GM18499 (cell line): ENCODE results near the gene NUCB1.
"Not testable (repeated sequence)": the region's sequence is repeated elsewhere in the genome, so short reads cannot be mapped to it uniquely, and the experiment has no call there.

Source experiments
- ATAC-seq: cut with Tn5 transposase; IDR thresholded peaks from one replicate; pipeline ENCODE4 v1.9.1; 2021; ENCODE audit warnings: moderate number of reproducible peaks; ENCODE audit not compliant: insufficient read depth, unreplicated experiment

Gene NUCB1

GRCh38 chr19:48899781-48900476 is at the start of gene NUCB1:
Gene NUCB1 (plus strand): TSS chr19:48900312. CDS start chr19:48900797, 485 bp downstream.
- peak; percentile 59 for ATAC-seq

DNA sequence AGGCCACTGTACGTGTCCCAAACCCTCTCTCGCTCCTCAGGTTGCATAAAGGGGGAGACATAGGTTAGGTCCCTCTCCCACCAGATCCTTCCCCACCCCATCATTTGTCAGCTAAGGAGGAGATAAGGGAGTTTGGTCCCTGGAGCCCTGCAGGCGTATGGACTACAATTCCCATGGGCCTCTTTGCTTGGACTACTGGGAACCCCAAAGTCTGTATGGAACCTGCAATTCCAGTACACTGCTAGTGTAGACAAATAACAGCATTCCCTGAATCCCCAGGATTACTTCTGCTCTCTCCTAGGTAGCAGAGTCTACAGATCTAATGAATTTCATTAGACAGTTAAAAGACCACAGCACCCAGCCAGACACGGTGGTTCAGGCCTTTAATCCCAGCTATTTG is 47.8 kb upstream of the NUCB1 start:
- no peak for ATAC-seq

- no peak for ATAC-seq
These were observed 46.6 kb upstream of the NUCB1 start for GRCh38 chr19:48853483-48853882.

DNA sequence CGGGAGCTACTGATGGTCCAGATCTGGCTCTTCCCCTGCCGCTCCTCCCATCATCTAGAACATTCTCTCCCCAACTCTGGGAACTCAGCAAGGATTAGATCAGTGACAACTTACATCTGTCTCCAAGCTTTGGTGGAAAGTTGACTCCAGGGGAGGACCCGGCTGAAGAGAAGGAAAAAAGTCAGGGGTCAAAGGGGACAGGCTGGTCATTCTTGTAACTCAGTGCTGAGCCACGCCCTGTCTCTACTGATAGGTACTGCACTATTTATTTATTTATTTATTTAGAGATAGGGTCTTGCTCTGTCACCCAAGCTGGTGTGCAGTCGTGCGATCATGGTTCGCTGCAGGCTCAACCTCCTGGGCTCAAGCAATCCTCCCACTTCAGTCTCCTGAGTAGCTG is 46.0 kb upstream of the NUCB1 start:
- no peak for ATAC-seq

GRCh38 chr19:48856921-48857320 is 43.2 kb upstream of the NUCB1 start:
- no peak for ATAC-seq

- ATAC-seq, result no peak
These were observed 41.0 kb upstream of the NUCB1 start for GRCh38 chr19:48858984-48859710.

DNA sequence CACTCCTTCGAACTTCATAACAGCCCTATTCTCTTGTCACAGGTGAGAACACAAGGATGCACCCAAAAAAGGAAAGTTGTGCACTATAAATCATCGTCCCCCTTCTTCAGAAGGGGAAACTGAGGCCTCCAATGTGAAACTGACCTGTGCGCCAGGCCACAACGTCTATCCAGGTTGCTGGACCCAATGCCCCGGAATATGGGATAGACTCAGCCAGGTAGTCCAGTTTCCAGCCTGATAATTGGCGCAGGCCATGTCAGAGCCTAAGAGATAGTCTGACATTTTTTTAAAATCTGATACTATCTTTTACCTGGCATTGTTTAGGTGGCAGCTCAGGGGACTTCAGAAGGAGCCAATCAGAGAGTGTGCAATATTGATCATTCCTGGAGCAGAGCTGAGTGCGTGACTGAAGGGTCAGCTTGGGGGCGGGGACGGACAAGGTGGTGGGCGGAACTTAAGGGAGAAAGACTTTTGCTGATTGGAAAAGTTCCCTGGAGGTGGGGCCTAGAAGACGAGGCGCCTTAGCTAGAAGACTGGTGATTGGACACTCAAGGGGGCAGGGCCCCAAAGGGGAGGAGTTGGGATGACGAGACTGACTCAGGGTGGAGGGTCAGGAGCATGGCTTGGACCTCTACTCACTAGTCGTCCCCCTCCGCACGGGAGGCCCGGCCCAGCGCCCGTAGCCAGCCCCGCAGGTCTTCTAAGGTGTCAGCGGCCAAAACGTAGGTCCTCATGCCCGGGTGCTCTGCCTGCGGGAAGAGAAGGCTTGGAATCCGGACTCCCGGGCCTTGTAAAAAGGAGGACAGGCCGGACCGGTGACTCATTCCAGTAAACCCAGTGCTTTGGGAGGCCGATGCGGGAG is 40.2 kb upstream of the NUCB1 start:
- ATAC-seq, result no peak

DNA sequence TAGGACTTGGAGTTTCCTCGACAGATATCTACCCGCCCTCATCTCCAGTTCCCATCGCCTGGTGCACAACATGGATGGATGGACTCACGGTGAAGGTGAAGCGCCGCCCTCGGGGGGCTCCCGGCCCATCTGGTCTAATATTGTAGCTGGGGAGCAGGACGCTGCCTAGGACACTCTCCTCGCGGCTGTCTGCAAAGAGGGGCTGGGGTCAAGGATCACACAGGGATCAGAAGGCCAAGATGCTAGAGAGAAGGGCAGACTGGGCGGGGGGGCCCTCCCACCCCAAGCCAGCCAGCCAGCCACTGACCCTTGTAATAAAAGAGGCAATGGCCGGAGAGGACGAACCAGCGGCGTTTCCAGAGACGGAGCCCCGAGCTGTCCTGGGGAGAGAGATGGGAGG is 38.8 kb upstream of the NUCB1 start:
- ATAC-seq, result no peak

- ATAC-seq, result no peak
These were observed 37.3 kb upstream of the NUCB1 start for GRCh38 chr19:48862827-48863226.

GRCh38 chr19:48866692-48867091 is 33.4 kb upstream of the NUCB1 start:
- ATAC-seq, result no peak

DNA sequence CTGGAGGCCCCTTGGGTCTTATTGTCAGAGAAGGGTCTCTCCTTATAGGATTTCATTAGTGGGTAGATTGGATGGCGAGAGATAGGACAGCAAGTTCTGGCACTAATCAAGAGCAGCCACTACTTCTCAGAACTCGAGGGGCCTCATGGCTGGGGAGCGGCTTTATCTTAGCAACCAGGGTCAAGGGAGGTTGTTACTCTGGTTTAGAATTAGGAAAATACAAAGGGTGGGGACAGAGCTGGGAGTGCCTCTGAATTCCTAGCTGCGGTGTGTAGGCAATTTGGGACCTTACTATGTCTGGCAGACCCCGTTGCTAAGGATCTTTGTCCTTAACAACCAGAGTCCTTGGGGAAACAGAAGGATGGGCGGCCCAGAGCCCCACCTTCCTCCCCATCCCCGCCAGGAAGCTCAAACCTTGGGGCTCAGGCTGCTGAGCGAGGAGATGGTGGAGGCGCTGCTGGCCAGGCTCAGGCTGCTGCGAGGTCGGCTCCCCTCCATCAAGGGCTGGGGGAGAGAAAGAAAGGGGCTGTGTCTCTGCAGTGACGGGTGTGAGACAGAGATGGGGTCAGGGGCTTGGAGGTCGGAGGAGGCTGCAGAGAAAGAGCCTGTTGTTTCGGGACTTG is 32.9 kb upstream of the NUCB1 start:
- ATAC-seq, result no peak

DNA sequence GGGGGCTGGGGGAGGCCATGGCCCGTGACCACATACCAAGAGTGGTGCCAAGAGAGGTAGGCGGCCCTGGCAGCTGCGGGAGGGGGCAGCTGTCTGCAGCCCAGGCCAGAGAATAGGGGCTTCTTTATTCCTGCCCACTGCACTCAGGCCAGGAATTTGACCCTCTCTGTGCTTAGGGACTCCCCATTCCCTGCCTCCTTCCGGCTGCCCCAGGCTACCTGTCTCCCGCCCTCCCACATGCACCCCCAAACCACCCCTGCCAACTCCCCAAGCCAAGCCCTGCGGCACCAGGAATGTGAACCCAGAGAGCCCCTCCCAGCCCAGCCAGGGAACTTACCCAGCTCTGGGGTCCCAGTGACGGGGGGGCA is 32.4 kb upstream of the NUCB1 start:
- ATAC-seq, result no peak

GRCh38 chr19:48868114-48868886 is 31.8 kb upstream of the NUCB1 start, which contains the start of gene PLEKHA4:
Gene PLEKHA4 (minus strand): TSS chr19:48868617. CDS start chr19:48867620, 997 bp downstream.
- ATAC-seq, result no peak

GRCh38 chr19:48870048-48870447 is 30.1 kb upstream of the NUCB1 start:
- no peak for ATAC-seq

- not testable (repeated sequence) for ATAC-seq
These were observed 28.5 kb upstream of the NUCB1 start for GRCh38 chr19:48871471-48872181.

DNA sequence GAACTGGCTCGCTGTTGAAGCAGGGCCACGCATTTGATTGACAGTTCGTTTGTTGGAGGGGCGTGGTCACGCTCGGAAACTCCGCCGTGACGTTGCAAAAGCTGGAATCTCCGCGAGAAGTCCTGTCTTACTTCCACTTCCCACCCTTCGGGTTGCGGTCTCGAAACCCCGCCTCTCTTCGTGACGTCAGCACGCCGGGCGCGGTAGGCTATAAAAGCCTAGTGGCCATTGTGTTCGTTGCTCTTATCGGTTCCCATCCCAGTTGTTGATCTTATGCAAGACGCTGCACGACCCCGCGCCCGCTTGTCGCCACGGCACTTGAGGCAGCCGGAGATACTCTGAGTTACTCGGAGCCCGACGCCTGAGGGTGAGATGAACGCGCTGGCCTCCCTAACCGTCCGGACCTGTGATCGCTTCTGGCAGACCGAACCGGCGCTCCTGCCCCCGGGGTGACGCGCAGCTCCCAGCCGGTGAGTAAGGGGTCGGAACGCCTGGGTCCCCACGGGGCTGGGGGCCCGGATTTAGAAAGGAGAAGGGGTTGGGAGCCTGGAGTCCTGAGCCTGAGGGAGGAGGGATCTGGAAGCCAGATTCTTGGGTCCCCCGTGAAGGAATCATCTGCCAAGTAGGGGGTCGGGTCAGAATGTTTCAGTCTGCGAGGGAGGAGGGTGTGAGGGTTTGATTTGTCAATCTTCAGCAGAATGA is 27.8 kb upstream of the NUCB1 start, which contains the start of gene PPP1R15A:
Gene PPP1R15A (plus strand): TSS at position 240 of the 702 bp plus-strand sequence. CDS start 813 bp downstream, outside the sequence.
- peak; percentile 38 for ATAC-seq

DNA sequence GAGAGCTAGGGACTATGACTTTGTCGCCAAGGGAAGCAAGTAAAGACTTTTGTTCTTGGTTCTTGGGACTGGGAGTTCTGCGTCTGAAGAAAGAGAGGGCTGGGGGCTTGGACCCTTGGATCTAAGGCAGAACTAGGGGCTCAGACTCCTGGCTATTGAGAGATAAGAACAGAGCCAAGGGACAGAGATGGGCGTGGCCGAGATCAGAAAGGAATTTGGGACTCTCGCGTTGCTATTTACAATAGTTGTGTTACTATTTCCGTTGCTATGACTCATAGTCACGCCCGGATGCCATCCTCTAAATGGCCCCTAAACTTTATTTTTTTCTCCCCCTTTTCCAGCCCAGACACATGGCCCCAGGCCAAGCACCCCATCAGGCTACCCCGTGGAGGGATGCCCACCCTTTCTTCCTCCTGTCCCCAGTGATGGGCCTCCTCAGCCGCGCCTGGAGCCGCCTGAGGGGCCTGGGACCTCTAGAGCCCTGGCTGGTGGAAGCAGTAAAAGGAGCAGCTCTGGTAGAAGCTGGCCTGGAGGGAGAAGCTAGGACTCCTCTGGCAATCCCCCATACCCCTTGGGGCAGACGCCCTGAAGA is 27.1 kb upstream of the NUCB1 start:
- no peak for ATAC-seq
